GM23338 (cell line): ENCODE measurements around the gene PLD1. TPM values are rescaled to one million over a fixed set of nuclear protein-coding genes. Genes with fewer than 3 reads are reported as not detected.

ENCODE experiments used
- ATAC-seq: fragments of 200-7000 bp; cut with Tn5 transposase; 3 replicates; pipeline ENCODE4 v1.9.1; 2020
- DNase-seq: peaks from one replicate; pipeline ENCODE4 v3.0.0-alpha.2; 2015; ENCODE audit warnings: low spot score
- H2AFZ ChIP-seq: fragments of 200-600 bp; sonication (generic); 2 replicates; pipeline ENCODE4 v1.8.0; 2016; ENCODE audit warnings: antibody characterized with exemption, mild to moderate bottlenecking, moderate library complexity
- H3F3A ChIP-seq: fragments of 200-600 bp; sonication (generic); replicated peaks from 2 replicates; pipeline ENCODE4 v1.8.0; 2017; ENCODE audit warnings: antibody characterized with exemption, mixed run types, low read depth
- H3K27ac ChIP-seq: fragments of 200-600 bp; sonication (generic); 2 replicates; pipeline ENCODE4 v1.6.1; 2016; ENCODE audit warnings: low read depth
- H3K27me3 ChIP-seq: fragments of 200-600 bp; sonication (generic); 2 replicates; pipeline ENCODE4 v1.8.0; 2016; ENCODE audit warnings: mild to moderate bottlenecking, mixed run types, moderate library complexity; ENCODE audit not compliant: insufficient read depth
- H3K36me3 ChIP-seq: fragments of 200-600 bp; sonication (generic); 2 replicates; pipeline ENCODE4 v1.8.0; 2016; ENCODE audit warnings: mild to moderate bottlenecking; ENCODE audit not compliant: insufficient read depth
- H3K4me1 ChIP-seq: fragments of 200-600 bp; sonication (generic); 2 replicates; pipeline ENCODE4 v1.8.0; 2016; ENCODE audit warnings: mild to moderate bottlenecking, moderate library complexity; ENCODE audit not compliant: insufficient read depth
- H3K4me2 ChIP-seq: fragments of 200-600 bp; sonication (generic); 2 replicates; pipeline ENCODE4 v1.7.1; 2017; ENCODE audit warnings: mixed run types
- H3K4me3 ChIP-seq: fragments of 200-600 bp; sonication (generic); 2 replicates; pipeline ENCODE4 v1.6.1; 2016; ENCODE audit warnings: mixed run types
- H3K79me2 ChIP-seq: fragments of 200-600 bp; sonication (generic); replicated peaks from 2 replicates; pipeline ENCODE4 v1.8.0; 2017; ENCODE audit warnings: mild to moderate bottlenecking; ENCODE audit not compliant: insufficient read depth
- H3K9me2 ChIP-seq: fragments of 200-600 bp; sonication (generic); 2 replicates; pipeline ENCODE4 v1.8.0; 2017; ENCODE audit not compliant: insufficient read depth
- H4K20me1 ChIP-seq: fragments of 200-600 bp; sonication (generic); replicated peaks from 2 replicates; pipeline ENCODE4 v1.8.0; 2017; ENCODE audit warnings: mild to moderate bottlenecking; ENCODE audit not compliant: insufficient read depth
- H3K27ac Mint-ChIP-seq: 2 replicates; pipeline ENCODE4 v1.8.0; 2020; ENCODE audit warnings: inconsistent platforms, mild to moderate bottlenecking, moderate library complexity, mixed read lengths
- H3K27me3 Mint-ChIP-seq: 3 replicates; pipeline ENCODE4 v1.8.0; 2022; ENCODE audit warnings: low read depth, mild to moderate bottlenecking, moderate library complexity, mixed read lengths, inconsistent platforms; ENCODE audit not compliant: insufficient read depth, poor library complexity
- H3K36me3 Mint-ChIP-seq: 3 replicates; pipeline ENCODE4 v1.8.0; 2021; ENCODE audit warnings: low read depth, mild to moderate bottlenecking, inconsistent platforms, moderate library complexity, mixed read lengths
- H3K4me1 Mint-ChIP-seq: 3 replicates; pipeline ENCODE4 v1.8.0; 2020; ENCODE audit warnings: mild to moderate bottlenecking, inconsistent platforms, mixed read lengths
- H3K4me3 Mint-ChIP-seq: 3 replicates; pipeline ENCODE4 v1.8.0; 2021; ENCODE audit warnings: moderate library complexity, mild to moderate bottlenecking, inconsistent platforms, mixed read lengths
- H3K9me3 Mint-ChIP-seq: 3 replicates; pipeline ENCODE4 v1.8.0; 2020; ENCODE audit warnings: moderate library complexity, mild to moderate bottlenecking, inconsistent platforms, mixed read lengths
- CTCF ChIP-seq, 2 experiments: fragments of 200-600 bp in 1 of 2; sonication (generic) in 1 of 2; conservative IDR thresholded peaks; 2 replicates each; pipeline versions ENCODE4 v1.5.1 to v1.6.1; 2016 to 2017; ENCODE audit warnings: antibody characterized with exemption in 2 of 2, low read depth in 2 of 2, mild to moderate bottlenecking in 2 of 2, moderate library complexity in 1 of 2
- ETS1 ChIP-seq: IDR thresholded peaks from 2 replicates; pipeline ENCODE4 v1.6.1; 2016; ENCODE audit warnings: antibody characterized with exemption
- EZH2phosphoT487 ChIP-seq: fragments of 200-600 bp; sonication (generic); IDR thresholded peaks from one replicate; pipeline ENCODE4 v1.8.1; 2018; ENCODE audit warnings: antibody characterized with exemption; ENCODE audit not compliant: unreplicated experiment
- JUNB ChIP-seq: IDR thresholded peaks from one replicate; pipeline ENCODE4 v1.6.1; 2016; ENCODE audit warnings: antibody characterized with exemption; ENCODE audit not compliant: unreplicated experiment
- NANOG ChIP-seq: IDR thresholded peaks from 2 replicates; pipeline ENCODE4 v1.6.1; 2016; ENCODE audit warnings: antibody characterized with exemption, borderline replicate concordance
- POLR2AphosphoS5 ChIP-seq: IDR thresholded peaks from 2 replicates; pipeline ENCODE4 v1.6.1; 2016; ENCODE audit warnings: antibody characterized with exemption, low read depth
- REST ChIP-seq: IDR thresholded peaks from one replicate; pipeline ENCODE4 v1.6.1; 2018; ENCODE audit warnings: antibody characterized with exemption; ENCODE audit not compliant: unreplicated experiment
- STAT1 ChIP-seq: IDR thresholded peaks from one replicate; pipeline ENCODE4 v1.6.1; 2016; ENCODE audit warnings: antibody characterized with exemption; ENCODE audit not compliant: unreplicated experiment
- ZNF331 ChIP-seq: fragments of 250-450 bp; sonication (Bioruptor Pico); IDR thresholded peaks from 2 replicates; pipeline ENCODE4 v1.5.0; 2020; ENCODE audit warnings: low read depth, mild to moderate bottlenecking, moderate library complexity
- polyA plus RNA-seq: library from polyadenylated mRNA; unstranded; fragments of >200 nt; fragmentation: Nextera tagmentation; extraction: Ambion mirVana; gene quantifications from 2 replicates; pipeline ENCODE4 v1.2.1, GENCODE V29; 2016
- total RNA-seq: library from RNA; depleted of rRNA; stranded (reverse); fragments of >200 nt; shearing (Covaris generic); gene quantifications from 2 replicates; pipeline ENCODE4 v1.2.3, GENCODE V29; 2014
- TF ChIP-seq, protein P1 (sequence below): fragments of 250-450 bp; sonication (Bioruptor Pico); IDR thresholded peaks from 2 replicates; pipeline ENCODE4 v1.5.0; 2020; ENCODE audit warnings: mild to moderate bottlenecking, moderate library complexity

Gene PLD1
- total and polyA plus RNA-seq, 2 experiments from 2014 or later: 1.4 to 2.2 TPM

DNA sequence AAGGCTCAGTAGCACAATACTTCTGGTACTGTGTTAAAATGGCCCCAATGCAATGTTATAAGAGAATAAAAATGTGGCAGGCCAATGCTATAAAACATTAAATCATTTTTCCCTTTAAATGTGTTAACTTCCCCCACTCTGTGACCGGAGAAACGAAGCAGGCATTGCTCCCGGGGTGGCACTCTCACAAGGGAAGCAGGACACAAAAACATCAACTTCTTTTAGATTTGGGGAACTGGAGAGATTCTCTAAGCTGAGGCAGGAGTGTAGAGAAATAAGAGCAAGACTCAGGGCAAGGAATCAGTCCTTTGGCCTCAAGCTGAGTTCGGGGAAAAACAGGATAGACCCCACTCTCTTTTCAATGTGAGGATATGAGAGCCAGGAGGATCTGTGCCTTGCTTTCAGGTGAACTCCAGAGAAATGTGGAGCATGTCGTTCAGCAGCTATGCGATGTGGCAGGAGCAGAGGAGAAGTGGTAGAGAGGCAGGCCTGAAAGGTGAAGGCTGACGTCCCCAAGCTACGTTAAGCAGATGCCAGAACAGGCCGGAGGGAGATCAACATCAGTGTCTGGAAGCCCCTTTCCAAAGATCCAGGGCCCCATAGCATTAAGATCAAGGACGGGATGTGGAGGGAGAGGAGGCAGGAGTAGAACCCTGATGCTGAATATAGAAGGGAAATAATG, 160.2 kb downstream of the PLD1 start (continued):
- TF ChIP-seq, protein P1, sequence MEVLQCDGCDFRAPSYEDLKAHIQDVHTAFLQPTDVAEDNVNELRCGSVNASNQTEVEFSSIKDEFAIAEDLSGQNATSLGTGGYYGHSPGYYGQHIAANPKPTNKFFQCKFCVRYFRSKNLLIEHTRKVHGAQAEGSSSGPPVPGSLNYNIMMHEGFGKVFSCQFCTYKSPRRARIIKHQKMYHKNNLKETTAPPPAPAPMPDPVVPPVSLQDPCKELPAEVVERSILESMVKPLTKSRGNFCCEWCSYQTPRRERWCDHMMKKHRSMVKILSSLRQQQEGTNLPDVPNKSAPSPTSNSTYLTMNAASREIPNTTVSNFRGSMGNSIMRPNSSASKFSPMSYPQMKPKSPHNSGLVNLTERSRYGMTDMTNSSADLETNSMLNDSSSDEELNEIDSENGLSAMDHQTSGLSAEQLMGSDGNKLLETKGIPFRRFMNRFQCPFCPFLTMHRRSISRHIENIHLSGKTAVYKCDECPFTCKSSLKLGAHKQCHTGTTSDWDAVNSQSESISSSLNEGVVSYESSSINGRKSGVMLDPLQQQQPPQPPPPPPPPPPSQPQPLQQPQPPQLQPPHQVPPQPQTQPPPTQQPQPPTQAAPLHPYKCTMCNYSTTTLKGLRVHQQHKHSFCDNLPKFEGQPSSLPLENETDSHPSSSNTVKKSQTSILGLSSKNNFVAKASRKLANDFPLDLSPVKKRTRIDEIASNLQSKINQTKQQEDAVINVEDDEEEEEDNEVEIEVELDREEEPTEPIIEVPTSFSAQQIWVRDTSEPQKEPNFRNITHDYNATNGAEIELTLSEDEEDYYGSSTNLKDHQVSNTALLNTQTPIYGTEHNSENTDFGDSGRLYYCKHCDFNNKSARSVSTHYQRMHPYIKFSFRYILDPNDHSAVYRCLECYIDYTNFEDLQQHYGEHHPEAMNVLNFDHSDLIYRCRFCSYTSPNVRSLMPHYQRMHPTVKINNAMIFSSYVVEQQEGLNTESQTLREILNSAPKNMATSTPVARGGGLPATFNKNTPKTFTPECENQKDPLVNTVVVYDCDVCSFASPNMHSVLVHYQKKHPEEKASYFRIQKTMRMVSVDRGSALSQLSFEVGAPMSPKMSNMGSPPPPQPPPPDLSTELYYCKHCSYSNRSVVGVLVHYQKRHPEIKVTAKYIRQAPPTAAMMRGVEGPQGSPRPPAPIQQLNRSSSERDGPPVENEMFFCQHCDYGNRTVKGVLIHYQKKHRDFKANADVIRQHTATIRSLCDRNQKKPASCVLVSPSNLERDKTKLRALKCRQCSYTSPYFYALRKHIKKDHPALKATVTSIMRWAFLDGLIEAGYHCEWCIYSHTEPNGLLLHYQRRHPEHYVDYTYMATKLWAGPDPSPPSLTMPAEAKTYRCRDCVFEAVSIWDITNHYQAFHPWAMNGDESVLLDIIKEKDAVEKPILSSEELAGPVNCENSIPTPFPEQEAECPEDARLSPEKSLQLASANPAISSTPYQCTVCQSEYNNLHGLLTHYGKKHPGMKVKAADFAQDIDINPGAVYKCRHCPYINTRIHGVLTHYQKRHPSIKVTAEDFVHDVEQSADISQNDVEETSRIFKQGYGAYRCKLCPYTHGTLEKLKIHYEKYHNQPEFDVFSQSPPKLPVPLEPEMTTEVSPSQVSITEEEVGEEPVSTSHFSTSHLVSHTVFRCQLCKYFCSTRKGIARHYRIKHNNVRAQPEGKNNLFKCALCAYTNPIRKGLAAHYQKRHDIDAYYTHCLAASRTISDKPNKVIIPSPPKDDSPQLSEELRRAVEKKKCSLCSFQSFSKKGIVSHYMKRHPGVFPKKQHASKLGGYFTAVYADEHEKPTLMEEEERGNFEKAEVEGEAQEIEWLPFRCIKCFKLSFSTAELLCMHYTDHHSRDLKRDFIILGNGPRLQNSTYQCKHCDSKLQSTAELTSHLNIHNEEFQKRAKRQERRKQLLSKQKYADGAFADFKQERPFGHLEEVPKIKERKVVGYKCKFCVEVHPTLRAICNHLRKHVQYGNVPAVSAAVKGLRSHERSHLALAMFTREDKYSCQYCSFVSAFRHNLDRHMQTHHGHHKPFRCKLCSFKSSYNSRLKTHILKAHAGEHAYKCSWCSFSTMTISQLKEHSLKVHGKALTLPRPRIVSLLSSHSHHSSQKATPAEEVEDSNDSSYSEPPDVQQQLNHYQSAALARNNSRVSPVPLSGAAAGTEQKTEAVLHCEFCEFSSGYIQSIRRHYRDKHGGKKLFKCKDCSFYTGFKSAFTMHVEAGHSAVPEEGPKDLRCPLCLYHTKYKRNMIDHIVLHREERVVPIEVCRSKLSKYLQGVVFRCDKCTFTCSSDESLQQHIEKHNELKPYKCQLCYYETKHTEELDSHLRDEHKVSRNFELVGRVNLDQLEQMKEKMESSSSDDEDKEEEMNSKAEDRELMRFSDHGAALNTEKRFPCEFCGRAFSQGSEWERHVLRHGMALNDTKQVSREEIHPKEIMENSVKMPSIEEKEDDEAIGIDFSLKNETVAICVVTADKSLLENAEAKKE (CRISPR knock-in tag): no peak
- TF ChIP-seq EZH2phosphoT487: no peak
- no peak for TF ChIP-seq ETS1
- TF ChIP-seq CTCF (conservative IDR thresholded peaks at IDR 0.05; ENCODE audit: low read depth in 2 of 2): no peak

DNA sequence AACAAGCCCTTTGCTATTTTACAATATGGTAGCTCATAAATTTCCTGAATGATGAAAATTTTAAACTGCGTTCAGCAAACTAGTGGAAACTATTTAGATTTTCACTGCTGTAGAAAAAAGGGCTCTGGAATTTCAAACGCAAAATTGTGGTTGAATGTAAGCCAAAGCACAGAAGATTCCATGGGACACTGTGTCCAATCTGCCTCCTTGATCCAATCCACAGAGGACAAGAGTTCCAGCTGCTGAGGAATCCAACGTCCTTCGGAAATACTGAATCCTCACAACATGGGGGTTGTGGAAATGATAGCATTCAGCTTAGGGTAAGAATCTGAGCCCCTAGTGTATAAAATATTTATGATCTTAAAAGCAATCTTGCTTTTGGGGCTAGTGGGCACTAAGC, 161.0 kb downstream of the PLD1 start:
- no peaks in the 10 kb centered on the region for H3K79me2 ChIP-seq
- no peak overlapping the region for H3K4me3 ChIP-seq
- no peaks in the 10 kb centered on the region for H3F3A ChIP-seq
- Mint-ChIP-seq H3K9me3 (no peaks in the 10 kb centered on the region), H3K27me3 (no peaks in the 10 kb centered on the region), H3K27ac (no peak overlapping the region), H3K36me3 (no peaks in the 10 kb centered on the region), H3K4me3 (no peak overlapping the region), H3K4me1 (no peaks in the 10 kb centered on the region)
- DNase-seq (no peak), ATAC-seq (no peak)
- H3K4me2 ChIP-seq: no peak overlapping the region
- no peak overlapping the region for H2AFZ ChIP-seq
- H3K27ac ChIP-seq: no peak overlapping the region
- no peaks in the 10 kb centered on the region for H3K9me2 ChIP-seq
- H4K20me1 ChIP-seq: no peaks in the 10 kb centered on the region
- H3K27me3 ChIP-seq: no peaks in the 10 kb centered on the region
- no peaks in the 10 kb centered on the region for H3K4me1 ChIP-seq
- no peaks in the 10 kb centered on the region for H3K36me3 ChIP-seq
- TF ChIP-seq STAT1: no peak
- TF ChIP-seq POLR2AphosphoS5: no peak
- TF ChIP-seq ZNF331 (CRISPR knock-in tag): no peak
- TF ChIP-seq REST: no peak
- no peak for TF ChIP-seq ETS1
- TF ChIP-seq NANOG: no peak
- TF ChIP-seq JUNB: no peak
